Panc1 (cell line): ENCODE measurements around the gene APOC3. TPM values are rescaled to one million over a fixed set of nuclear protein-coding genes. Genes with fewer than 3 reads are reported as not detected.

Source experiments
- ATAC-seq: fragments of 200-7000 bp; cut with Tn5 transposase; 2 replicates; pipeline ENCODE4 v1.9.1; 2020; ENCODE audit warnings: mild to moderate bottlenecking, moderate library complexity
- BruUV-seq: library from RNA; stranded (reverse); fragments of 400-500 nt; replicated peaks from 2 replicates; lab custom pipeline; 2021; lab: Mats Ljungman, UMichigan
- CTCF ChIA-PET: fragments of 300-600 bp; sonication (Branson Sonifier 250); formaldehyde crosslinking; loops from one replicate; lab custom pipeline; 2022; ENCODE audit warnings: antibody characterized with exemption; lab: Charles Lee
- POLR2A ChIA-PET: fragments of 300-600 bp; sonication (Branson Sonifier 250); formaldehyde crosslinking; loops from one replicate; lab custom pipeline; 2022; ENCODE audit warnings: antibody characterized with exemption; lab: Charles Lee
- DNase-seq: peaks from one replicate; pipeline ENCODE4 v3.0.0-alpha.2; 2010; ENCODE audit warnings: low read depth, low spot score
- H3K27ac ChIP-seq: 2 replicates; pipeline ENCODE4 v1.5.1; 2011; ENCODE audit warnings: mild to moderate bottlenecking, low read length, inconsistent platforms
- H3K27me3 ChIP-seq: fragments of 200-500 bp; sonication (Bioruptor generic); 2 replicates; pipeline ENCODE4 v1.6.0; 2014; ENCODE audit warnings: low read length, inconsistent platforms; ENCODE audit not compliant: control insufficient read depth, insufficient read depth
- H3K36me3 ChIP-seq: fragments of 200-500 bp; sonication (Bioruptor generic); 2 replicates; pipeline ENCODE4 v1.5.1; 2014; ENCODE audit warnings: inconsistent platforms, mild to moderate bottlenecking, low read length, moderate library complexity; ENCODE audit not compliant: control insufficient read depth, insufficient read depth
- H3K4me1 ChIP-seq: 2 replicates; pipeline ENCODE4 v1.5.1; 2011; ENCODE audit warnings: inconsistent platforms, mild to moderate bottlenecking, low read length, moderate library complexity; ENCODE audit not compliant: control insufficient read depth, insufficient read depth
- H3K4me3 ChIP-seq, 2 experiments: 2 replicates each; pipeline ENCODE4 v1.5.1; 2011 to 2012; ENCODE audit warnings: low read depth in 2 of 2, low read length in 2 of 2, mild to moderate bottlenecking in 2 of 2, inconsistent platforms in 1 of 2, moderate library complexity in 1 of 2
- H3K9me3 ChIP-seq: fragments of 200-500 bp; sonication (Bioruptor generic); 2 replicates; pipeline ENCODE4 v1.5.1; 2014; ENCODE audit warnings: low read depth, mild to moderate bottlenecking, inconsistent platforms, low read length, moderate library complexity; ENCODE audit not compliant: control insufficient read depth, insufficient read depth
- POLR2AphosphoS5 ChIP-seq: IDR thresholded peaks from 2 replicates; pipeline ENCODE4 v1.6.1; 2012; ENCODE audit warnings: mild to moderate bottlenecking, low read depth, low read length, moderate library complexity
- SIN3A ChIP-seq: IDR thresholded peaks from 2 replicates; pipeline ENCODE4 v1.6.1; 2012; ENCODE audit warnings: low read depth, mild to moderate bottlenecking, low read length, moderate library complexity, borderline replicate concordance; ENCODE audit not compliant: insufficient read depth
- TCF7L2 ChIP-seq: IDR thresholded peaks from 2 replicates; pipeline ENCODE4 v1.6.1; 2011; ENCODE audit warnings: mild to moderate bottlenecking, low read depth, low read length, inconsistent platforms
- in situ Hi-C: cut with HindIII; loops from 2 replicates; pipeline ENCODE4 v1.10.0; 2016; ENCODE audit warnings: low sequenced_read_pairs, low pct_unique_long_range_greater_than_20kb
- intact Hi-C: fragments of 100-400 bp; cut with micrococcal nuclease; formaldehyde crosslinking; loops from one replicate; pipeline ENCODE4 v1.10.0; 2022; ENCODE audit not compliant: unreplicated experiment
- total RNA-seq: library from RNA; stranded (reverse); gene quantifications from one replicate; pipeline ENCODE4 v1.2.1, GENCODE V29; 2021; ENCODE audit not compliant: unreplicated experiment
- TF ChIP-seq, protein P1 (sequence below): fragments of 450-650 bp; IDR thresholded peaks from 2 replicates; pipeline ENCODE4 v1.5.1; 2017; ENCODE audit warnings: mild to moderate bottlenecking
- TF ChIP-seq, protein P2 (sequence below), 2 experiments: IDR thresholded peaks; 2 replicates each; pipeline ENCODE4 v1.6.1; 2011 to 2012; ENCODE audit warnings: low read depth in 2 of 2, control low read depth in 1 of 2, low read length in 1 of 2, mild to moderate bottlenecking in 1 of 2, moderate library complexity in 1 of 2; ENCODE audit not compliant: insufficient read depth in 1 of 2

Gene APOC3
- total RNA-seq, 1 experiment from 2014 or later: 1.2 TPM

DNA sequence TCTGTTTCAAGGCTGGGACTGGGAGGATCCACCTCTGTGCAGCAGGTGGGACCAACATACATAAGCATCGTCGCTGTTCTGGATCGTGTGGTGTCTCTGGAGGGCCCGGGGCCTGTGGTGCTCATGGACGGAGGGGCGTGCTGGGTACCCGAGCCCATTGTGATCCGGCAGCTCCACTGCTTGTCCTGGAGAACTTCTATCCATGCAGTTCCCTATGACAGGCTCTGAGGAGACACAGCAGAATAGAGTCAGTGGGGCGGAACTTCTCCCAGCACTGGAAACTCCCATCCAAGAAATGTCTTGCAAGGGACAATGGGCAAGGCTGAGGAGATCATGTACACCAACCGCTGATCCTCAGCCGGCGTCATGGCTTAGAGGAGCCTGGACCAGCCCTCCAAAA is 19.4 kb downstream of the APOC3 start:
- ChIA-PET POLR2A (interaction anchor here (0.7 to 0.8 kb wide), 2 partner anchors 250 to 372 kb away, joined by 3 read pairs; no protein-coding TSS in a partner anchor), CTCF (no interaction called here)
- no peaks in the 10 kb centered on the region for H3K27me3 ChIP-seq
- H3K4me3 ChIP-seq: no peak overlapping the region
- intact Hi-C loops (no loop called here), in situ Hi-C loops (no loop called here)
- H3K4me1 ChIP-seq: peaks cover 8% of the 10 kb centered on the region; the same call in 1 of the 2 replicates
- no peaks in the 10 kb centered on the region; the same call in none of the 2 replicates for H3K36me3 ChIP-seq
- H3K27ac ChIP-seq: no peak overlapping the region
- no peaks in the 10 kb centered on the region for H3K9me3 ChIP-seq
- no TSS peak for BruUV-seq
- DNase-seq (no peak), ATAC-seq (no peak)
- TF ChIP-seq TCF7L2: no peak
- TF ChIP-seq POLR2AphosphoS5: no peak
- TF ChIP-seq, protein P1, sequence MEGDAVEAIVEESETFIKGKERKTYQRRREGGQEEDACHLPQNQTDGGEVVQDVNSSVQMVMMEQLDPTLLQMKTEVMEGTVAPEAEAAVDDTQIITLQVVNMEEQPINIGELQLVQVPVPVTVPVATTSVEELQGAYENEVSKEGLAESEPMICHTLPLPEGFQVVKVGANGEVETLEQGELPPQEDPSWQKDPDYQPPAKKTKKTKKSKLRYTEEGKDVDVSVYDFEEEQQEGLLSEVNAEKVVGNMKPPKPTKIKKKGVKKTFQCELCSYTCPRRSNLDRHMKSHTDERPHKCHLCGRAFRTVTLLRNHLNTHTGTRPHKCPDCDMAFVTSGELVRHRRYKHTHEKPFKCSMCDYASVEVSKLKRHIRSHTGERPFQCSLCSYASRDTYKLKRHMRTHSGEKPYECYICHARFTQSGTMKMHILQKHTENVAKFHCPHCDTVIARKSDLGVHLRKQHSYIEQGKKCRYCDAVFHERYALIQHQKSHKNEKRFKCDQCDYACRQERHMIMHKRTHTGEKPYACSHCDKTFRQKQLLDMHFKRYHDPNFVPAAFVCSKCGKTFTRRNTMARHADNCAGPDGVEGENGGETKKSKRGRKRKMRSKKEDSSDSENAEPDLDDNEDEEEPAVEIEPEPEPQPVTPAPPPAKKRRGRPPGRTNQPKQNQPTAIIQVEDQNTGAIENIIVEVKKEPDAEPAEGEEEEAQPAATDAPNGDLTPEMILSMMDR: no peak
- no peak for TF ChIP-seq SIN3A
- TF ChIP-seq, protein P2, sequence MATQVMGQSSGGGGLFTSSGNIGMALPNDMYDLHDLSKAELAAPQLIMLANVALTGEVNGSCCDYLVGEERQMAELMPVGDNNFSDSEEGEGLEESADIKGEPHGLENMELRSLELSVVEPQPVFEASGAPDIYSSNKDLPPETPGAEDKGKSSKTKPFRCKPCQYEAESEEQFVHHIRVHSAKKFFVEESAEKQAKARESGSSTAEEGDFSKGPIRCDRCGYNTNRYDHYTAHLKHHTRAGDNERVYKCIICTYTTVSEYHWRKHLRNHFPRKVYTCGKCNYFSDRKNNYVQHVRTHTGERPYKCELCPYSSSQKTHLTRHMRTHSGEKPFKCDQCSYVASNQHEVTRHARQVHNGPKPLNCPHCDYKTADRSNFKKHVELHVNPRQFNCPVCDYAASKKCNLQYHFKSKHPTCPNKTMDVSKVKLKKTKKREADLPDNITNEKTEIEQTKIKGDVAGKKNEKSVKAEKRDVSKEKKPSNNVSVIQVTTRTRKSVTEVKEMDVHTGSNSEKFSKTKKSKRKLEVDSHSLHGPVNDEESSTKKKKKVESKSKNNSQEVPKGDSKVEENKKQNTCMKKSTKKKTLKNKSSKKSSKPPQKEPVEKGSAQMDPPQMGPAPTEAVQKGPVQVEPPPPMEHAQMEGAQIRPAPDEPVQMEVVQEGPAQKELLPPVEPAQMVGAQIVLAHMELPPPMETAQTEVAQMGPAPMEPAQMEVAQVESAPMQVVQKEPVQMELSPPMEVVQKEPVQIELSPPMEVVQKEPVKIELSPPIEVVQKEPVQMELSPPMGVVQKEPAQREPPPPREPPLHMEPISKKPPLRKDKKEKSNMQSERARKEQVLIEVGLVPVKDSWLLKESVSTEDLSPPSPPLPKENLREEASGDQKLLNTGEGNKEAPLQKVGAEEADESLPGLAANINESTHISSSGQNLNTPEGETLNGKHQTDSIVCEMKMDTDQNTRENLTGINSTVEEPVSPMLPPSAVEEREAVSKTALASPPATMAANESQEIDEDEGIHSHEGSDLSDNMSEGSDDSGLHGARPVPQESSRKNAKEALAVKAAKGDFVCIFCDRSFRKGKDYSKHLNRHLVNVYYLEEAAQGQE (IDR thresholded peaks at IDR 0.05; ENCODE audit: insufficient read depth in 1 of 2, low read depth in 2 of 2, low read length in 1 of 2): no peak

DNA sequence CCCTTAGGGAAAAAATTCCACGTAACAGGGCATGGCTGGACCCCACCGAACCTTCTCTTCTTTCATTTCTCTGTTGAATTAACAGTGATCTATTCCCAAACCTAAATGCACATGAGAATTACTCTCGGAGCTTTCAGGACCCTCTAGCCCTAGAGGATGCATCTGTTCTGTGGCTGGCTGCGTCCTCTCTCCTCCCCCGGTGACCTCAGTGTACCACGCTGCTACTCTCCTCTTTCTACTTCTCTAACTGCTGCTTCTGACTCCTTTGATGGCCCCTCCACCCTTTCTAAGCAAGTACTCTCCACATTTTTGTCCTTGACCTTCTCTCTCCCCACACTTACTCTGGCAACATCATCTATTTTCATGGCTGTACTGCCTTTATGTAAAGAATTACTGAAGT is 19.8 kb downstream of the APOC3 start:
- Histone ChIP-seq H3K4me1 (peaks cover 8% of the 10 kb centered on the region; the same call in 1 of the 2 replicates), H3K36me3 (no peaks in the 10 kb centered on the region; the same call in none of the 2 replicates), H3K9me3 (no peaks in the 10 kb centered on the region), H3K27ac (no peak overlapping the region), H3K27me3 (no peaks in the 10 kb centered on the region), H3K4me3 (no peak overlapping the region)
- intact Hi-C loops: no loop called here
- TF ChIP-seq SIN3A (no peak), TCF7L2 (no peak), POLR2AphosphoS5 (no peak)
- TF ChIP-seq, protein P2 (IDR thresholded peaks at IDR 0.05; ENCODE audit: insufficient read depth in 1 of 2, low read depth in 2 of 2, low read length in 1 of 2): no peak
- TF ChIP-seq, protein P1: no peak
- in situ Hi-C loops: no loop called here
- no peak for ATAC-seq
- no TSS peak for BruUV-seq
- DNase-seq: no peak
- ChIA-PET POLR2A (interaction anchor here (0.7 to 0.8 kb wide), 2 partner anchors 249 to 371 kb away, joined by 3 read pairs; no protein-coding TSS in a partner anchor), CTCF (no interaction called here)
